GM13977 (cell line): Measurements from ENCODE around the gene DUSP5.

Experiments
- DNase-seq: peaks from one replicate; pipeline ENCODE4 v3.0.0; 2012; ENCODE audit warnings: low spot score
- CTCF ChIP-seq: IDR thresholded peaks from 2 replicates; pipeline ENCODE4 v1.5.1; 2012; ENCODE audit warnings: mild to moderate bottlenecking, control low read depth; ENCODE audit not compliant: insufficient read depth; ENCODE audit errors: extremely low read depth, missing control alignments
- in situ Hi-C: fragments of 300-500 bp; cut with MboI; formaldehyde crosslinking; loops from one replicate; pipeline ENCODE4 v1.12.0; 2022; ENCODE audit warnings: low sequenced_read_pairs, low pct_unique_long_range_greater_than_20kb, mixed read lengths, inconsistent platforms; ENCODE audit not compliant: unreplicated experiment

Gene DUSP5

GRCh38 chr10:110471566-110472139 is 26.1 kb upstream of the DUSP5 start:
- DNase-seq, result no peak
- in situ Hi-C loops, result no loop called here
- no peak for TF ChIP-seq CTCF

GRCh38 chr10:110474017-110474416 is 23.7 kb upstream of the DUSP5 start:
- DNase-seq, result no peak
- in situ Hi-C loops, result no loop called here
- TF ChIP-seq CTCF, result no peak

GRCh38 chr10:110474826-110475225 is 22.9 kb upstream of the DUSP5 start:
- DNase-seq, result no peak
- in situ Hi-C loops, result no loop called here
- TF ChIP-seq CTCF, result no peak

- in situ Hi-C loops, result no loop called here
- no peak for TF ChIP-seq CTCF
- DNase-seq, result no peak
Observed at GRCh38 chr10:110475722-110476515, 21.8 kb upstream of the DUSP5 start.

- DNase-seq, result no peak
- in situ Hi-C loops, result no loop called here
- no peak for TF ChIP-seq CTCF
Observed at GRCh38 chr10:110479710-110480109, 18.0 kb upstream of the DUSP5 start.

GRCh38 chr10:110480387-110480786 is 17.3 kb upstream of the DUSP5 start:
- in situ Hi-C loops, result no loop called here
- no peak for DNase-seq
- no peak for TF ChIP-seq CTCF
